ENCODE data around the gene RETSAT. TPM values are rescaled to one million over a fixed set of nuclear protein-coding genes. Genes with fewer than 3 reads are reported as not detected.

The RETSAT gene
- total and polyA plus RNA-seq, 2 of the 4 experiments (the other 2 are of a cell fraction) = 25.6 to 32.3 TPM

DNA sequence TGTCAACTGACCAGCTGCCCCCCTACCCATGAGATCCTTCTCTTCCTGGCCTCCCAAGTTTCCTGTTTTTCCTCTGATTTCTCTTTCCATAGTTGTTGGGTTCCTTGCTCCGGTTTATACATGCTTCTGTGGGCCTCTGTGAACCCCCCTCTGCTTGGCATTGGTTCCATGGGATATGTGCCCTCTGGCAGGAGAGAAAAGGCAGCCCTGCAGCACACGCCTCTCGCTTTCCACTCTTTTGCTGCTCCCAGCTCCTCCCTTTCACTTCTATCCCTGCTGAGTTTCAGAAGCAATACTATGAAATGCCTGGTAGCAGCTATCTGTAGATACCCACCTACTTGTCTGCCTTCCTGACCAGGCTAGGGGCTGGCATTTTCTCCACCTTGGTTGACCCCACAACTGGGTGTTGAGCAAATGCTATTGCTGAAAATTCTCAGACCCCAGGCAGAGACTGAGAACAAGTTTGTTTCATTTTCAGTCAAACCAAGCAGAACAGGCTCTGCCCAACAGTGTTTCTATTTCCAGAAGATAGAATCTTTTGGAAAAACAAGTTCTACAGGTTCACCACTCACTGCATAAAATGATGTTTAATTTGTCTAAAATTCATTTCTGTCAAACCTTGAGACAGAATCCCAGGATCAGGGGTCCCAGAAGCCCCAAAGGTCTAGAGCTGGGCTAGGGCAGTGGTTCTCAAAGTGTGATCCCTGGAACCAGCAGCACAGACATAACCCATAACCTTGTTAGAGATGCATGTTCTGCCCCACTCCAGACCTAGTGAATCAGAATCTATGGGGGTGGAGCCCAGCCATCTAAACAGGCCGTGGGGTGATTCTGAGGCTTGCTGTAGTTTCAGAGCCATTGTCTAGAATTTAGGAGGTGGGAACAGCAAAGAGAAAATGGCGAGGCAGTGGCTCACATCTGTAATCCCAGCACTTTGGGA lies 42.5 kb upstream of the RETSAT start:
- intact Hi-C loops (cut with micrococcal nuclease) = no loop called here
- BruUV-seq (replicated peaks) = no TSS peak
- no peaks in the 10 kb centered on the region for H3K79me1 ChIP-seq (ENCODE audit: low read depth in 1 of 2, low read length in 2 of 2)

More for the DNA sequence above, 42.5 kb upstream of the RETSAT start:
- H4K8ac ChIP-seq (ENCODE audit: low read depth in 2 of 2, low read length in 2 of 2) = no peak overlapping the region
- peaks cover 4% of the 10 kb centered on the region for H3K4me1 ChIP-seq (ENCODE audit: control insufficient read depth, insufficient read depth, low read length)
- H3K4me2 ChIP-seq (ENCODE audit: low read depth, low read length) = no peak overlapping the region
- H3K14ac ChIP-seq (replicated peaks; ENCODE audit: low read depth, low read length) = no peak overlapping the region
- H3K9me1 ChIP-seq (ENCODE audit: insufficient read depth, low read length) = peaks cover 7% of the 10 kb centered on the region; the same call in 1 of the 2 replicates
- no peak overlapping the region for H2BK15ac ChIP-seq (ENCODE audit: low read depth, low read length)
- no peak overlapping the region for H4K5ac ChIP-seq (ENCODE audit: low read depth, low read length)
- no peak overlapping the region for H3K18ac ChIP-seq (ENCODE audit: low read depth, low read length)
- ATAC-seq (ENCODE audit: low read depth) (peak; percentile 49), DNase-seq (no peak)
- no peak overlapping the region for H2AK9ac ChIP-seq (replicated peaks; ENCODE audit: low read depth, low read length, poor library complexity)
- ChIA-PET CTCF (no interaction called here), POLR2A (ENCODE audit: unreplicated experiment) (no interaction called here)
- H3K9ac ChIP-seq (ENCODE audit: low read depth, low read length) = no peak overlapping the region
- TF ChIP-seq, protein P1, sequence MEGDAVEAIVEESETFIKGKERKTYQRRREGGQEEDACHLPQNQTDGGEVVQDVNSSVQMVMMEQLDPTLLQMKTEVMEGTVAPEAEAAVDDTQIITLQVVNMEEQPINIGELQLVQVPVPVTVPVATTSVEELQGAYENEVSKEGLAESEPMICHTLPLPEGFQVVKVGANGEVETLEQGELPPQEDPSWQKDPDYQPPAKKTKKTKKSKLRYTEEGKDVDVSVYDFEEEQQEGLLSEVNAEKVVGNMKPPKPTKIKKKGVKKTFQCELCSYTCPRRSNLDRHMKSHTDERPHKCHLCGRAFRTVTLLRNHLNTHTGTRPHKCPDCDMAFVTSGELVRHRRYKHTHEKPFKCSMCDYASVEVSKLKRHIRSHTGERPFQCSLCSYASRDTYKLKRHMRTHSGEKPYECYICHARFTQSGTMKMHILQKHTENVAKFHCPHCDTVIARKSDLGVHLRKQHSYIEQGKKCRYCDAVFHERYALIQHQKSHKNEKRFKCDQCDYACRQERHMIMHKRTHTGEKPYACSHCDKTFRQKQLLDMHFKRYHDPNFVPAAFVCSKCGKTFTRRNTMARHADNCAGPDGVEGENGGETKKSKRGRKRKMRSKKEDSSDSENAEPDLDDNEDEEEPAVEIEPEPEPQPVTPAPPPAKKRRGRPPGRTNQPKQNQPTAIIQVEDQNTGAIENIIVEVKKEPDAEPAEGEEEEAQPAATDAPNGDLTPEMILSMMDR (conservative IDR thresholded peaks at IDR 0.05; ENCODE audit: low read depth, low read length) = no peak
- no peak for TF ChIP-seq POLR2A (IDR thresholded peaks at IDR 0.05; ENCODE audit: low read depth, low read length)
- no peak for TF ChIP-seq MXI1 (IDR thresholded peaks at IDR 0.05; ENCODE audit: borderline replicate concordance, low read depth, low read length)
- no peak for TF ChIP-seq CHD1 (IDR thresholded peaks at IDR 0.05; ENCODE audit: low read depth, low read length)
- TF ChIP-seq SMC3 (IDR thresholded peaks at IDR 0.05; ENCODE audit: low read depth, low read length) = no peak
- no peak for TF ChIP-seq MAFK (IDR thresholded peaks at IDR 0.05; ENCODE audit: low read depth, low read length)
- TF ChIP-seq RCOR1 (IDR thresholded peaks at IDR 0.05; ENCODE audit: insufficient replicate concordance, low read length) = no peak
- H3K4me3 ChIP-seq (ENCODE audit: insufficient read depth, low read depth, low read length) = no peak overlapping the region
- H2AK5ac ChIP-seq (ENCODE audit: low read depth, low read length) = no peak overlapping the region
- no peak overlapping the region for H3K27ac ChIP-seq (ENCODE audit: insufficient read depth, low read length)
- WGBS, 2 experiments (ENCODE audit: extremely low coverage in 2 of 2, insufficient read length in 1 of 2) = no CpG with 5 or more reads among the region's 5 CpGs
- H2BK20ac ChIP-seq (ENCODE audit: low read depth, low read length) = no peak overlapping the region
- H2BK120ac ChIP-seq (ENCODE audit: low read depth, low read length) = no peak overlapping the region
- H3K27me3 ChIP-seq (ENCODE audit: control insufficient read depth, insufficient read depth, low read length) = no peaks in the 10 kb centered on the region
- no peak overlapping the region for H2BK5ac ChIP-seq (ENCODE audit: low read depth, low read length, poor library complexity, severe bottlenecking)
- H2AFZ ChIP-seq (replicated peaks; ENCODE audit: low read length, poor library complexity) = no peak overlapping the region
- no peaks in the 10 kb centered on the region; the same call in 1 of the 2 replicates for H4K20me1 ChIP-seq (ENCODE audit: insufficient read depth, low read length)
- H3K9me3 ChIP-seq (ENCODE audit: control insufficient read depth, insufficient read depth, low read length) = no peaks in the 10 kb centered on the region
- H3K36me3 ChIP-seq (ENCODE audit: control insufficient read depth, insufficient read depth, low read length) = peaks cover 17% of the 10 kb centered on the region
- H4K91ac ChIP-seq (ENCODE audit: insufficient read depth, low read depth, low read length) = no peak overlapping the region
- in situ Hi-C loops (cut with MboI; ENCODE audit: low sequenced_read_pairs) = no loop called here
- H3K23ac ChIP-seq (ENCODE audit: low read depth, low read length) = no peak overlapping the region
- no peak overlapping the region for H3K4ac ChIP-seq (ENCODE audit: low read depth, low read length)
- H3K56ac ChIP-seq (ENCODE audit: extremely low read depth, insufficient read depth, low read length) = no peak overlapping the region
- dilution Hi-C loops (cut with HindIII; ENCODE audit: low sequenced_read_pairs, unreplicated experiment) = no loop called here

All from IMR-90 (cell line).